GM12878 (cell line): Measurements from ENCODE around the gene KRT80. TPM values are rescaled to one million over a fixed set of nuclear protein-coding genes. Genes with fewer than 3 reads are reported as not detected.

ENCODE experiments used
- ATAC-seq: fragments of 200-7000 bp; cut with Tn5 transposase; 3 replicates; pipeline ENCODE4 v1.9.1; 2020; ENCODE audit warnings: mild to moderate bottlenecking, moderate library complexity
- BruUV-seq: library from RNA; stranded (reverse); fragments of 400-500 nt; replicated peaks from 2 replicates; lab custom pipeline; 2021; lab: Mats Ljungman, UMichigan
- CTCF ChIA-PET: fragments of 300-600 bp; sonication (Branson Sonifier 250); formaldehyde crosslinking; extraction: SDS; loops from one replicate; lab custom pipeline; 2021; ENCODE audit warnings: inconsistent platforms; lab: Yijun Ruan, JAX
- POLR2A ChIA-PET: fragments of 350-600 bp; formaldehyde crosslinking; extraction: SDS; loops from one replicate; lab custom pipeline; 2021; ENCODE audit warnings: inconsistent platforms; lab: Charles Lee
- RAD21 ChIA-PET: fragments of 300-600 bp; sonication (Branson Sonifier 250); formaldehyde crosslinking; loops from one replicate; lab custom pipeline; 2023; ENCODE audit warnings: antibody characterized with exemption; ENCODE audit not compliant: unreplicated experiment; lab: Charles Lee
- SMC1A ChIA-PET: fragments of 300-600 bp; sonication (Branson Sonifier 250); formaldehyde crosslinking; loops from one replicate; lab custom pipeline; 2023; ENCODE audit not compliant: unreplicated experiment, uncharacterized antibody; lab: Charles Lee
- DNase-seq: peaks from one replicate; pipeline ENCODE4 v3.0.0-alpha.2; 2011; ENCODE audit warnings: low read depth, low spot score
- FAIRE-seq: peaks from 3 replicates; lab custom pipeline; 2011; peaks lifted over from hg19 to GRCh38; lab: Jason Lieb, UNC
- H2AFZ ChIP-seq: 2 replicates; pipeline ENCODE4 v1.6.0; 2011; ENCODE audit warnings: low read depth, low read length, control low read depth; ENCODE audit not compliant: control insufficient read depth
- H3K27ac ChIP-seq: 2 replicates; pipeline ENCODE4 v1.5.1; 2011; ENCODE audit warnings: control low read depth; ENCODE audit not compliant: control insufficient read depth, insufficient read depth
- H3K27me3 ChIP-seq, 2 experiments: replicated peaks in 1 of 2; 2 replicates each; pipeline versions ENCODE4 v1.6.0 to v1.6.1; 2011; ENCODE audit warnings: low read length in 1 of 2; ENCODE audit not compliant: control insufficient read depth in 2 of 2, insufficient read depth in 2 of 2
- H3K36me3 ChIP-seq, 2 experiments: 2 replicates each; pipeline ENCODE4 v1.5.1; 2011; ENCODE audit warnings: low read length in 1 of 2; ENCODE audit not compliant: control insufficient read depth in 2 of 2, insufficient read depth in 2 of 2
- H3K4me1 ChIP-seq: 2 replicates; pipeline ENCODE4 v1.6.1; 2011; ENCODE audit warnings: mild to moderate bottlenecking, low read length, moderate library complexity, mixed read lengths; ENCODE audit not compliant: control insufficient read depth, insufficient read depth
- H3K4me2 ChIP-seq: 2 replicates; pipeline ENCODE4 v1.6.0; 2011; ENCODE audit warnings: control low read depth; ENCODE audit not compliant: control insufficient read depth, insufficient read depth
- H3K4me3 ChIP-seq: fragments of 200-600 bp; sonication (generic); 2 replicates; pipeline ENCODE4 v1.5.1; 2016
- H3K79me2 ChIP-seq: 2 replicates; pipeline ENCODE4 v1.6.0; 2011; ENCODE audit warnings: low read length; ENCODE audit not compliant: control insufficient read depth, insufficient read depth
- H3K9ac ChIP-seq: 2 replicates; pipeline ENCODE4 v1.8.0; 2011; ENCODE audit warnings: low read length, control low read depth, mixed read lengths; ENCODE audit not compliant: control insufficient read depth, insufficient read depth
- H3K9me3 ChIP-seq: replicated peaks from 3 replicates; pipeline ENCODE4 v1.5.1; 2011; ENCODE audit warnings: mild to moderate bottlenecking, low read length; ENCODE audit not compliant: control insufficient read depth, insufficient read depth
- H4K20me1 ChIP-seq: 2 replicates; pipeline ENCODE4 v1.6.0; 2011; ENCODE audit not compliant: control insufficient read depth, insufficient read depth
- ATF7 ChIP-seq: fragments of 450-650 bp; IDR thresholded peaks from 2 replicates; pipeline ENCODE4 v1.6.1; 2016; ENCODE audit warnings: low read depth, mild to moderate bottlenecking
- EZH2 ChIP-seq: IDR thresholded peaks from 2 replicates; pipeline ENCODE4 v1.6.1; 2012; ENCODE audit warnings: low read depth, mild to moderate bottlenecking, control low read depth, inconsistent platforms, low read length, borderline replicate concordance; ENCODE audit not compliant: control insufficient read depth
- FOS ChIP-seq: IDR thresholded peaks from 3 replicates; pipeline ENCODE4 v1.6.1; 2011; ENCODE audit warnings: borderline replicate concordance; ENCODE audit not compliant: insufficient read length; ENCODE audit errors: extremely low read depth
- JUND ChIP-seq: IDR thresholded peaks from 2 replicates; pipeline ENCODE4 v1.6.1; 2012; ENCODE audit warnings: low read depth, mild to moderate bottlenecking, low read length, improper control_type of control experiment, moderate library complexity
- MEF2B ChIP-seq: fragments of 450-650 bp; IDR thresholded peaks from 2 replicates; pipeline ENCODE4 v1.6.1; 2018; ENCODE audit warnings: mild to moderate bottlenecking, moderate library complexity; ENCODE audit not compliant: partially characterized antibody, poor library complexity, severe bottlenecking
- NR2C1 ChIP-seq: fragments of 450-650 bp; IDR thresholded peaks from 2 replicates; pipeline ENCODE4 v1.6.1; 2017; ENCODE audit warnings: antibody characterized with exemption, mild to moderate bottlenecking, moderate library complexity
- POLR2AphosphoS2 ChIP-seq: IDR thresholded peaks from 2 replicates; pipeline ENCODE4 v1.6.1; 2011; ENCODE audit warnings: low read depth, mild to moderate bottlenecking, low read length, improper control_type of control experiment, moderate library complexity
- POU2F2 ChIP-seq: IDR thresholded peaks from 3 replicates; pipeline ENCODE4 v1.6.1; 2011; ENCODE audit warnings: low read depth, mild to moderate bottlenecking, low read length, borderline replicate concordance
- SIX5 ChIP-seq: IDR thresholded peaks from 2 replicates; pipeline ENCODE4 v1.6.1; 2011; ENCODE audit warnings: mild to moderate bottlenecking, low read depth, low read length, moderate library complexity; ENCODE audit not compliant: severe bottlenecking
- STAT1 ChIP-seq: fragments of 450-650 bp; conservative IDR thresholded peaks from 2 replicates; pipeline ENCODE4 v1.6.1; 2014; ENCODE audit warnings: antibody characterized with exemption, mild to moderate bottlenecking
- TAF1 ChIP-seq: IDR thresholded peaks from 2 replicates; pipeline ENCODE4 v1.6.1; 2011; ENCODE audit warnings: mild to moderate bottlenecking, low read depth, low read length, borderline replicate concordance
- TBL1XR1 ChIP-seq: IDR thresholded peaks from 2 replicates; pipeline ENCODE4 v1.6.1; 2012; ENCODE audit warnings: low read depth, low read length, improper control_type of control experiment
- ZNF384 ChIP-seq: IDR thresholded peaks from 2 replicates; pipeline ENCODE4 v1.6.1; 2012; ENCODE audit warnings: low read depth, mild to moderate bottlenecking, low read length, improper control_type of control experiment, borderline replicate concordance
- WGBS: methylation state at CpG from one replicate; pipeline ENCODE4 v1.1.6; 2016; ENCODE audit warnings: low lambda C conversion rate; ENCODE audit not compliant: insufficient replicate concordance, insufficient coverage; ENCODE audit errors: missing lambda C conversion rate; 5-methylcytosine and 5-hydroxymethylcytosine counted together
- in situ Hi-C: fragments of 300-500 bp; cut with MboI; formaldehyde crosslinking; loops from 9 replicates; pipeline ENCODE4 v1.14.3; 2018; ENCODE audit warnings: mixed read lengths
- intact Hi-C: fragments of 100-400 bp; cut with micrococcal nuclease; formaldehyde crosslinking; loops from one replicate; pipeline ENCODE4 v1.14.2; 2022; ENCODE audit not compliant: unreplicated experiment
- polyA plus RNA-seq, 11 experiments: library from polyadenylated mRNA; depleted of rRNA in 4 of 11; unstranded in 6 of 11; stranded (reverse) in 5 of 11; fragments of >200 nt; fragmentation: Nextera tagmentation in 4 of 11; fragmentation: Illumina TruSeq in 1 of 11; extraction: Ambion mirVana in 4 of 11; extraction: Trizol in 1 of 11; gene quantifications; 1 replicate in 1 of 11; 2 replicates in 10 of 11; pipeline versions ENCODE4 v1.2.1 to v1.2.3, GENCODE V29; 2011 to 2016; ENCODE audit warnings: inconsistent platforms in 2 of 11, missing spikeins in 2 of 11, low read depth in 1 of 11
- total RNA-seq, 4 experiments: library from RNA; depleted of rRNA in 3 of 4; stranded (reverse); fragments of >200 nt in 3 of 4; fragmentation: Illumina TruSeq in 1 of 4; extraction: Trizol in 1 of 4; gene quantifications; 2 replicates each; pipeline versions ENCODE4 v1.2.1 to v1.2.3, GENCODE V29; 2013 to 2021
- TF ChIP-seq, protein P1 (sequence below): fragments of 150-350 bp; IDR thresholded peaks from 2 replicates; pipeline ENCODE4 v1.6.1; 2014; ENCODE audit warnings: mild to moderate bottlenecking, low read depth, low read length
- TF ChIP-seq, protein P2 (sequence below): fragments of 450-650 bp; IDR thresholded peaks from 2 replicates; pipeline ENCODE4 v1.6.1; 2017; ENCODE audit warnings: mild to moderate bottlenecking, moderate library complexity

Gene KRT80
- total and polyA plus RNA-seq, 10 of the 15 experiments (the other 5 are each of a cell fraction or from before 2014, with no cell fraction given), result 0.01 TPM; not detected in 9

- Histone ChIP-seq H3K9ac (no peak overlapping the region), H3K36me3 (no peaks in the 10 kb centered on the region), H3K4me3 (no peak overlapping the region), H3K4me1 (no peaks in the 10 kb centered on the region; the same call in 1 of the 2 replicates), H4K20me1 (no peaks in the 10 kb centered on the region), H3K27me3 (no peaks in the 10 kb centered on the region), H3K79me2 (no peaks in the 10 kb centered on the region), H3K4me2 (no peak overlapping the region), H3K27ac (no peak overlapping the region), H2AFZ (no peak overlapping the region), H3K9me3 (no peaks in the 10 kb centered on the region)
- in situ Hi-C loops (no loop called here), intact Hi-C loops (no loop called here)
- ChIA-PET SMC1A (no interaction called here), RAD21 (no interaction called here), POLR2A (no interaction called here), CTCF (interaction anchor here (0.9 kb wide), 1 partner anchor 40 kb away, joined by 4 read pairs; no protein-coding TSS in a partner anchor)
- ATAC-seq (no peak), FAIRE-seq (no peak), DNase-seq (no peak)
- TF ChIP-seq EZH2, result no peak
- no peak for TF ChIP-seq ATF7
- TF ChIP-seq STAT1, result no peak
- TF ChIP-seq, protein P1, sequence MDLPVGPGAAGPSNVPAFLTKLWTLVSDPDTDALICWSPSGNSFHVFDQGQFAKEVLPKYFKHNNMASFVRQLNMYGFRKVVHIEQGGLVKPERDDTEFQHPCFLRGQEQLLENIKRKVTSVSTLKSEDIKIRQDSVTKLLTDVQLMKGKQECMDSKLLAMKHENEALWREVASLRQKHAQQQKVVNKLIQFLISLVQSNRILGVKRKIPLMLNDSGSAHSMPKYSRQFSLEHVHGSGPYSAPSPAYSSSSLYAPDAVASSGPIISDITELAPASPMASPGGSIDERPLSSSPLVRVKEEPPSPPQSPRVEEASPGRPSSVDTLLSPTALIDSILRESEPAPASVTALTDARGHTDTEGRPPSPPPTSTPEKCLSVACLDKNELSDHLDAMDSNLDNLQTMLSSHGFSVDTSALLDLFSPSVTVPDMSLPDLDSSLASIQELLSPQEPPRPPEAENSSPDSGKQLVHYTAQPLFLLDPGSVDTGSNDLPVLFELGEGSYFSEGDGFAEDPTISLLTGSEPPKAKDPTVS, result no peak
- no peak for TF ChIP-seq TBL1XR1
- no peak for TF ChIP-seq MEF2B
- TF ChIP-seq SIX5, result no peak
- TF ChIP-seq, protein P2, sequence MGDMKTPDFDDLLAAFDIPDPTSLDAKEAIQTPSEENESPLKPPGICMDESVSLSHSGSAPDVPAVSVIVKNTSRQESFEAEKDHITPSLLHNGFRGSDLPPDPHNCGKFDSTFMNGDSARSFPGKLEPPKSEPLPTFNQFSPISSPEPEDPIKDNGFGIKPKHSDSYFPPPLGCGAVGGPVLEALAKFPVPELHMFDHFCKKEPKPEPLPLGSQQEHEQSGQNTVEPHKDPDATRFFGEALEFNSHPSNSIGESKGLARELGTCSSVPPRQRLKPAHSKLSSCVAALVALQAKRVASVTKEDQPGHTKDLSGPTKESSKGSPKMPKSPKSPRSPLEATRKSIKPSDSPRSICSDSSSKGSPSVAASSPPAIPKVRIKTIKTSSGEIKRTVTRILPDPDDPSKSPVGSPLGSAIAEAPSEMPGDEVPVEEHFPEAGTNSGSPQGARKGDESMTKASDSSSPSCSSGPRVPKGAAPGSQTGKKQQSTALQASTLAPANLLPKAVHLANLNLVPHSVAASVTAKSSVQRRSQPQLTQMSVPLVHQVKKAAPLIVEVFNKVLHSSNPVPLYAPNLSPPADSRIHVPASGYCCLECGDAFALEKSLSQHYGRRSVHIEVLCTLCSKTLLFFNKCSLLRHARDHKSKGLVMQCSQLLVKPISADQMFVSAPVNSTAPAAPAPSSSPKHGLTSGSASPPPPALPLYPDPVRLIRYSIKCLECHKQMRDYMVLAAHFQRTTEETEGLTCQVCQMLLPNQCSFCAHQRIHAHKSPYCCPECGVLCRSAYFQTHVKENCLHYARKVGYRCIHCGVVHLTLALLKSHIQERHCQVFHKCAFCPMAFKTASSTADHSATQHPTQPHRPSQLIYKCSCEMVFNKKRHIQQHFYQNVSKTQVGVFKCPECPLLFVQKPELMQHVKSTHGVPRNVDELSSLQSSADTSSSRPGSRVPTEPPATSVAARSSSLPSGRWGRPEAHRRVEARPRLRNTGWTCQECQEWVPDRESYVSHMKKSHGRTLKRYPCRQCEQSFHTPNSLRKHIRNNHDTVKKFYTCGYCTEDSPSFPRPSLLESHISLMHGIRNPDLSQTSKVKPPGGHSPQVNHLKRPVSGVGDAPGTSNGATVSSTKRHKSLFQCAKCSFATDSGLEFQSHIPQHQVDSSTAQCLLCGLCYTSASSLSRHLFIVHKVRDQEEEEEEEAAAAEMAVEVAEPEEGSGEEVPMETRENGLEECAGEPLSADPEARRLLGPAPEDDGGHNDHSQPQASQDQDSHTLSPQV, result no peak
- no peak for TF ChIP-seq NR2C1
- no peak for TF ChIP-seq JUND
- TF ChIP-seq TAF1, result no peak
- TF ChIP-seq POLR2AphosphoS2, result no peak
- no peak for TF ChIP-seq FOS
- TF ChIP-seq POU2F2, result no peak
- TF ChIP-seq ZNF384, result no peak
- BruUV-seq, result no TSS peak
- 66% methylated on average over 20 of the region's 20 CpGs for WGBS
Observed at GRCh38 chr12:52173526-52173925, 18.3 kb downstream of the KRT80 start.
